Anterior cingulate cortex (tissue), 58 donors: ENCODE data around the gene AREL1.

ENCODE experiments used
- DNase-seq, 58 donors: peaks; one replicate each; lab custom pipeline; 2025; lab: John Stamatoyannopoulos, UW

Gene AREL1

DNA sequence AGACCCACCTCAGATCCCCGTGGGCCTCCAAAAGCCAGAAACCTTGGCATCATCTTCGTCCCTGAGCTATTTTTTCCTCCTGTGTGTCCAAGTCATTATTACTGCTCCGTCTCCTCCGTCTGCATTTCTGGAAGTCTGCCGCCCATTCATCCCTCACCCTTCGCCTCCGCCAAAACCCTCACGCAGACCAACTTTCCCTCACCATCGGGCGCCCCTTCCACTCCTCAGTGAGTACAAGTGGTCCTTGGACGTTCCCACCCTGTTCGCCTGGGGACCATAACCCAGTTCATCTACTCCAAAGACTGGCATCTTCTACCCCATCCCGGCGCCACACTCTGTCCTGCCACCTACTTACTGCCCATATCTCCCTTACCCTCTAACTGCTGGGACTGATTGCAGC is 97.1 kb downstream of the AREL1 start:
- DNase-seq = no peak

GRCh38 chr14:74614508-74615495 is 98.1 kb downstream of the AREL1 start:
- no peak for DNase-seq

DNA sequence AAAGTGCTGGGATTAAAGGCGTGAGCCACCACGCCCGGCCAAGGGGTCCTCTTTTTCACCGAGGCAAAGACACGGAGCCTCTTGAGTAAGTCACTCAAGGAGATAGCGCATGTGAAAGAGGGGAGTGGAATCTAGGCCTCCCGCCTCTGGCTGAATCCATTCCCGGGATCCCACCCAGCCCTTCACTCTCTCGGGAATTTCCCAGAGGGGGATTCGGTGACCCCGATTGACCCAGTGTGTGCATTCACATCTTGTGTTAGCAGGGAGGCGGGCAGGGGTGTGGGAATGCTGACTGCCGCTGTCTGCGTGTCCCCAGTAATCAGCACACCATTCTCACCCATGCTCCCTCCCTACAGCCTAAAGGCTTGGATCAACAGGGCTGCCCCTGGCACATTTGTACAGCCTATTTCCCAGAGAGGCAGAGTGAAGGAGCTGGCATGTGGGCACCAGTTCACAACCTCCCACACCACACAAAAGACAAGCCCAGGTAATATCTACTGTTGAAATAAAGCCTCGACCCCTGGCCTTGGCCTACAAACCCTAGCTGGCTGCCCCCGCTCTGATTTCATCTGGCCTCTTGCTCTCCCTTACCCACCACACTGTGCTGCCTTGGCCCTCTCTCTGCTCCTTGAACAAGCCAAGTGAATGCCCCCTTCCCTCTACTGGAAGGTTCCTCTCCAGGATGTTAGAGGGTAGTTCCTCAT is 99.5 kb downstream of the AREL1 start:
- DNase-seq = no peak

DNA sequence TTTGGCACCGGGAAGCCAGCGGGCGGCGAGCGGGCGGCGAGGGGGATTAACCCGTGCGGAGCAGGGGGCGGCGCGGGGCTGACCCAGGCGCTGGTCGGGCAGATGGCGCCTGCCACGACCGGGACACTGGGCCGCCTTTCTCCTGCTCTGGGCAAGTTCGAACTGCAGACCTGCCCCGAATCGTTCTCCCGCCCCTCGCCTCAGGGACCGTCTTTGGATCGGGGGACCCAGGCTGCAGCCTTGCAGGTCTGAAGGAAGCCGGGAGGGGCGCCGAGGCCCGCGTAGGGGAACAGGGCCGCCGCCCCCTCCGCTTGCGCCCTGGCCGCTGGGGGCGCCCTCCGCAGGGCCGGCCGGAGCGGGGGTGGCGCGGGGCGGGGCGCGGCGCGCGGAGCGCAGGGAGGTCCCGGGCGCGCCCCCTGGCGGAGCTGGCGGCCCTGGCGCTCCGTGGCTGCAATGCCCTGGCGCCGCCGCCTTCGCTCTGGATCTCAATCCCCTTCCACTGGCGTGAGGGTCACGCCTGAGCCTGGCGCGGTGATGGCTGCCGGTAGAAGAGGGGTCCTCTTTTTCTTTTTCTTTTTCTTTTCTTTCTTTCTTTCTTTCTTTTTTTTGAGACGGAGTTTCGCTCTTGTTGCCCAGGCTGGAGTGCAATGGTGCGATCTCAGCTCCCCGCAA is 100.4 kb downstream of the AREL1 start:
- peak in 40 of 58 donors; percentile 8 to 69 (median 32) for DNase-seq

- DNase-seq = peak in 1 of 58 donors; percentile 17
Measured at GRCh38 chr14:74611650-74612349, 101.1 kb downstream of the AREL1 start, which contains the start of gene LTBP2. LTBP2 (minus strand) TSS chr14:74612237; CDS start chr14:74611944, 293 bp downstream.
